ENCODE measurements around the gene CLCN7.

DNA sequence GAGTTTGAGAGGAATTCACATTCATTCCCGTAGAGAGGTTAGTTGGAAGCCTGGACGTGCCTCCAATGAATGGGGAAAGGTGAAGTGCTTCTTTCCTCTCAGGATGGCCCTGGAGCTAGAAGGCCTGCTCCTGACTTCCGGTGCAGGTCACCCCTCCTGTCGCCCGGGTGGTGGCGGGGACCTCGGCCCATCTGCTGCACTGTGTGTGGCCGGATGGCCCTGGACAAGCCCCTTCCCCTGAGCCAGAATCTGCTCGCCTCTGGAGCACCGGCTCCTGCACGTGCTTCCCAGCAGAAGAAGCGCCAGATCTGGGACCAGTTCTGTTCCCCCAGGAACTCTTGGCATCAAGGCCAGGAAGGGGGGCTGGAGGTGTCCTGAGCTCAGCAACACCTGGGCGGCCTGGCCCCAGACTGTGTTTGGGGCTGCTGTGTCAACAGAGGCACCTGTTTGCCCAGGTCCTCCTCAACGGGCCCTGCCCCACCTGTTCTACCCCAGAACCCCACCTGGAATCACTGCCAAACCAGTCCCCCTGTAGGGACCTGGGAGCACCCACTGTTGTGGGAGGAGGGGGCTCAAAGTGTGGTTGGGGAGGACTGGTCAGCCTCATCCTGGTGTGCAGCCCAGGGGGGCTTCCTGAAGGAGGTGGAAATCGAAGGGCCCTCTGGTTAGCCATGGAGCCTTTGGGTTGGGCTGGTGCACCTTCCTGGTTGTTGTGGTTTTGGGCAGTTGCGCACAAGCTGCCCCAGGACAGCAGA is 49.0 kb downstream of the CLCN7 start:
- TF ChIP-seq, protein P1, sequence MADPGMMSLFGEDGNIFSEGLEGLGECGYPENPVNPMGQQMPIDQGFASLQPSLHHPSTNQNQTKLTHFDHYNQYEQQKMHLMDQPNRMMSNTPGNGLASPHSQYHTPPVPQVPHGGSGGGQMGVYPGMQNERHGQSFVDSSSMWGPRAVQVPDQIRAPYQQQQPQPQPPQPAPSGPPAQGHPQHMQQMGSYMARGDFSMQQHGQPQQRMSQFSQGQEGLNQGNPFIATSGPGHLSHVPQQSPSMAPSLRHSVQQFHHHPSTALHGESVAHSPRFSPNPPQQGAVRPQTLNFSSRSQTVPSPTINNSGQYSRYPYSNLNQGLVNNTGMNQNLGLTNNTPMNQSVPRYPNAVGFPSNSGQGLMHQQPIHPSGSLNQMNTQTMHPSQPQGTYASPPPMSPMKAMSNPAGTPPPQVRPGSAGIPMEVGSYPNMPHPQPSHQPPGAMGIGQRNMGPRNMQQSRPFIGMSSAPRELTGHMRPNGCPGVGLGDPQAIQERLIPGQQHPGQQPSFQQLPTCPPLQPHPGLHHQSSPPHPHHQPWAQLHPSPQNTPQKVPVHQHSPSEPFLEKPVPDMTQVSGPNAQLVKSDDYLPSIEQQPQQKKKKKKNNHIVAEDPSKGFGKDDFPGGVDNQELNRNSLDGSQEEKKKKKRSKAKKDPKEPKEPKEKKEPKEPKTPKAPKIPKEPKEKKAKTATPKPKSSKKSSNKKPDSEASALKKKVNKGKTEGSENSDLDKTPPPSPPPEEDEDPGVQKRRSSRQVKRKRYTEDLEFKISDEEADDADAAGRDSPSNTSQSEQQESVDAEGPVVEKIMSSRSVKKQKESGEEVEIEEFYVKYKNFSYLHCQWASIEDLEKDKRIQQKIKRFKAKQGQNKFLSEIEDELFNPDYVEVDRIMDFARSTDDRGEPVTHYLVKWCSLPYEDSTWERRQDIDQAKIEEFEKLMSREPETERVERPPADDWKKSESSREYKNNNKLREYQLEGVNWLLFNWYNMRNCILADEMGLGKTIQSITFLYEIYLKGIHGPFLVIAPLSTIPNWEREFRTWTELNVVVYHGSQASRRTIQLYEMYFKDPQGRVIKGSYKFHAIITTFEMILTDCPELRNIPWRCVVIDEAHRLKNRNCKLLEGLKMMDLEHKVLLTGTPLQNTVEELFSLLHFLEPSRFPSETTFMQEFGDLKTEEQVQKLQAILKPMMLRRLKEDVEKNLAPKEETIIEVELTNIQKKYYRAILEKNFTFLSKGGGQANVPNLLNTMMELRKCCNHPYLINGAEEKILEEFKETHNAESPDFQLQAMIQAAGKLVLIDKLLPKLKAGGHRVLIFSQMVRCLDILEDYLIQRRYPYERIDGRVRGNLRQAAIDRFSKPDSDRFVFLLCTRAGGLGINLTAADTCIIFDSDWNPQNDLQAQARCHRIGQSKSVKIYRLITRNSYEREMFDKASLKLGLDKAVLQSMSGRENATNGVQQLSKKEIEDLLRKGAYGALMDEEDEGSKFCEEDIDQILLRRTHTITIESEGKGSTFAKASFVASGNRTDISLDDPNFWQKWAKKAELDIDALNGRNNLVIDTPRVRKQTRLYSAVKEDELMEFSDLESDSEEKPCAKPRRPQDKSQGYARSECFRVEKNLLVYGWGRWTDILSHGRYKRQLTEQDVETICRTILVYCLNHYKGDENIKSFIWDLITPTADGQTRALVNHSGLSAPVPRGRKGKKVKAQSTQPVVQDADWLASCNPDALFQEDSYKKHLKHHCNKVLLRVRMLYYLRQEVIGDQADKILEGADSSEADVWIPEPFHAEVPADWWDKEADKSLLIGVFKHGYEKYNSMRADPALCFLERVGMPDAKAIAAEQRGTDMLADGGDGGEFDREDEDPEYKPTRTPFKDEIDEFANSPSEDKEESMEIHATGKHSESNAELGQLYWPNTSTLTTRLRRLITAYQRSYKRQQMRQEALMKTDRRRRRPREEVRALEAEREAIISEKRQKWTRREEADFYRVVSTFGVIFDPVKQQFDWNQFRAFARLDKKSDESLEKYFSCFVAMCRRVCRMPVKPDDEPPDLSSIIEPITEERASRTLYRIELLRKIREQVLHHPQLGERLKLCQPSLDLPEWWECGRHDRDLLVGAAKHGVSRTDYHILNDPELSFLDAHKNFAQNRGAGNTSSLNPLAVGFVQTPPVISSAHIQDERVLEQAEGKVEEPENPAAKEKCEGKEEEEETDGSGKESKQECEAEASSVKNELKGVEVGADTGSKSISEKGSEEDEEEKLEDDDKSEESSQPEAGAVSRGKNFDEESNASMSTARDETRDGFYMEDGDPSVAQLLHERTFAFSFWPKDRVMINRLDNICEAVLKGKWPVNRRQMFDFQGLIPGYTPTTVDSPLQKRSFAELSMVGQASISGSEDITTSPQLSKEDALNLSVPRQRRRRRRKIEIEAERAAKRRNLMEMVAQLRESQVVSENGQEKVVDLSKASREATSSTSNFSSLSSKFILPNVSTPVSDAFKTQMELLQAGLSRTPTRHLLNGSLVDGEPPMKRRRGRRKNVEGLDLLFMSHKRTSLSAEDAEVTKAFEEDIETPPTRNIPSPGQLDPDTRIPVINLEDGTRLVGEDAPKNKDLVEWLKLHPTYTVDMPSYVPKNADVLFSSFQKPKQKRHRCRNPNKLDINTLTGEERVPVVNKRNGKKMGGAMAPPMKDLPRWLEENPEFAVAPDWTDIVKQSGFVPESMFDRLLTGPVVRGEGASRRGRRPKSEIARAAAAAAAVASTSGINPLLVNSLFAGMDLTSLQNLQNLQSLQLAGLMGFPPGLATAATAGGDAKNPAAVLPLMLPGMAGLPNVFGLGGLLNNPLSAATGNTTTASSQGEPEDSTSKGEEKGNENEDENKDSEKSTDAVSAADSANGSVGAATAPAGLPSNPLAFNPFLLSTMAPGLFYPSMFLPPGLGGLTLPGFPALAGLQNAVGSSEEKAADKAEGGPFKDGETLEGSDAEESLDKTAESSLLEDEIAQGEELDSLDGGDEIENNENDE (IDR thresholded peaks at IDR 0.05; ENCODE audit: insufficient replicate concordance, low read length): no peak
- TF ChIP-seq POLR2A (IDR thresholded peaks at IDR 0.05; ENCODE audit: control extremely low read depth in 1 of 2, low read depth in 2 of 2, low read length in 2 of 2): no peak
- no peak for TF ChIP-seq SIN3A (conservative IDR thresholded peaks at IDR 0.05 in 1 of 2, IDR thresholded peaks at IDR 0.05 in 1 of 2; ENCODE audit: low read depth in 1 of 2, low read length in 2 of 2)
- TF ChIP-seq CTCF (IDR thresholded peaks at IDR 0.05; ENCODE audit: control extremely low read depth in 1 of 3, insufficient read depth in 1 of 3, low read depth in 1 of 3, low read length in 3 of 3): no peak
- TF ChIP-seq GABPA (IDR thresholded peaks at IDR 0.05; ENCODE audit: borderline replicate concordance, insufficient read depth, low read length): no peak
- no peak for TF ChIP-seq TAF1 (IDR thresholded peaks at IDR 0.05; ENCODE audit: low read depth, low read length)
- TF ChIP-seq RBBP5 (IDR thresholded peaks at IDR 0.05; ENCODE audit: borderline replicate concordance, low read depth, low read length): no peak
- TF ChIP-seq CREB1 (IDR thresholded peaks at IDR 0.05): no peak
- no peak for TF ChIP-seq POLR2AphosphoS5 (IDR thresholded peaks at IDR 0.05; ENCODE audit: low read depth, low read length)
- no peak for TF ChIP-seq KDM5A (IDR thresholded peaks at IDR 0.05; ENCODE audit: low read length)
